ENCODE measurements around the gene PGLYRP1.

PGLYRP1 gene, protein sequence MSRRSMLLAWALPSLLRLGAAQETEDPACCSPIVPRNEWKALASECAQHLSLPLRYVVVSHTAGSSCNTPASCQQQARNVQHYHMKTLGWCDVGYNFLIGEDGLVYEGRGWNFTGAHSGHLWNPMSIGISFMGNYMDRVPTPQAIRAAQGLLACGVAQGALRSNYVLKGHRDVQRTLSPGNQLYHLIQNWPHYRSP

DNA sequence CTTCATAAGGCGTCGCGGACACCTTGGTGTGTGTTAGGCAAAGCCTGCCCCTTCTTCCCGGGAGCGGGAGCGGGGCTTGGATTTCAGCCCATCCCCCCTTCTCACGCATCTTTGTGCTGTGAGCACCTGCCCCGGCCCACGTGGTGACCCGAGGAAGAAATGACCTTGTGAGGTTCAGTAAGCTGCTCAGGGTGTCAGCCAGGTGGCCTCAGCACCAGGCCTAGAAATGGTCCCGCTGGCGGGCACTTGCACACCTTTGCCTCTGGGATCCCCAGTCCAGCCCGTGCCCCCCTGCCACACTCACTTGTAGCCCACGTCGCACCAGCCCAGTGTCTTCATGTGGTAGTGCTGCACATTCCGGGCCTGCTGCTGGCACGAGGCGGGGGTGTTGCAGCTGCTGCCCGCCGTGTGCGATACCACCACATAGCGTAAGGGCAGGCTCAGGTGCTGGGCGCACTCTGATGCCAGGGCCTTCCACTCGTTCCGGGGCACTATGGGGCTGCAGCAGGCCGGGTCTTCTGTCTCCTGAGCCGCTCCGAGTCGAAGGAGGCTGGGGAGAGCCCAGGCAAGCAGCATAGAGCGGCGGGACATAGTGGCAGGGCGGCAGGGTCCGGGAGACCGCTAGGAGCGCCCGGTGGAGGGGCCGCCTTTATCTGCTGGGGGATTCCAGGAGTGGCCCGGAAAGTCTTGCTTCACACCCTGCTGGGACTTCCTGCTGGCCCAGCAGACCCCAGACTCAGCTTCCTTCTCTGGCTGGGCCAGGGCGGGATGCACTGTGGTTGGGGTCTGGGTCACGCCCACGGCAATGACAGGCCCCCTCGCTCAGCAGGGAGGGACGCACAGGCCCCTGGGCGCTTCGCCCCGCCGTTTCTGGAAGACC lies at the start of gene PGLYRP1:
TSS of gene PGLYRP1 (minus strand) at position 623 of the 880 bp plus-strand sequence. CDS start at position 591, 32 bp downstream.
- no peak for ATAC-seq

DNA sequence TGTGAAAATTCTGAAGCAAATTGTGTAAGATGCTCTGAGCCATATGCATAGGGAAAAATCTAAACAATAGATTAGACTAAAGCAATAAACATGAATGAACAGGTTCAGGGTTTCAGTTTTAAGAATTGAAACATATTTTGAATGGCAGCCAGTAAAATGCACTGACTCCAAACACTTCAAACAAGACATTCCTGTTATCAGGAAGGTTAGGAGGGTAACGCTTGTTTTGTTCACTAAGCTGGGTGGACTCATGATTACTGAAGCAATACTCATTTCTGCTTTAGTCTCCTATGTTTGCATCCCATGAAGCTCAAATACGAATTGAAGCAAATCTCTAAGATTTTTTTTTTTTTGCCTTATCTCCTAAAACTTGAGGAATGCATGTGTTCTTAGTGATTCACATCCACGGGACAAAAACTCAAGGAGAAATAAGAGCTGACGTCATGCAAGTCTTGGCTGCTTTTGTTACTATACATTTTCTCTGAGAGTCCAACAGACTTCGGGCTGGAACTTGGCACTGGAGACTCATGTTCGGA lies 47.0 kb upstream of the PGLYRP1 start:
- no peak for ATAC-seq

DNA sequence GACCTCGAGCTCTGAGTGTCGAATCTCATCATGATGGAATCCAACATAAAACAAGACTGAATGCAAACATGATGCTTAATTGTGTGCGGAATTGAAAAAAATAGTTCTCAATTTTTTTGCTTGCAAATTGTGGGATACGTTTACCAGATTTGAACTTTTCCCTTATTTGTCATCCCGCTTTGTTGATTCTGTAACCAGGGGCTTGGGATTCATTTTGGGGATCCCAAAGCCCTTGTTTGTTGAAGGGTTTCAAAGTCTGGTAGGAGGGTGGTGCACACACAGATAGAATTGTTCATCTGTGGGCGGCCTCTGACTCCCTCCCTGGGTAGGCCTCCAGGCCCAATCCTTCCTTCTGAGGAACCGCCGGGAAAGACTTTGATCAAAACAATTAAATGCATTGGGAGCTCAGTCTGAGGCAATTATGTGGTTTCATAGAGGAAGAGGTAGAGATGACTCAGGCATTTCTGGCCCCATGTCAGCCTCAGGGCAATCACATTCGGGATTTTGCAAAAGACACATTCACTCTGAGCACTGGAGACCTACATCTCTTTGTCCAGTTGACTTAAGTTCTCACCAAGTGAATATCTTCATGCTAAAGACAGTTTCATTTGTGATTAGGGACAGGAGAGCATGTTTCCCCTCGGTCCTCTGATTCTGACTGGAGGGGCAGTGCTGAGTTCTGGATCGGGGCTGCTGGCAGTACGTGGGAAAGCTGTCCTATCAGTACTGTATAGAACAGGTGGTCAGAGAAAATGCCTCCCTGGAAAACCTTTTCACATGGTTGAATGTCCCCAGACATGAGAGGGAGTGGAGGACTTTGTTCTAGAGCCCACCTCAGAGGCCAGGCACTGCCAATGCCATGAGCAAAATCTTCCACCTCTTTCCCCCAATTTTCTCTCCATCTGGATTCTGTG lies 45.7 kb upstream of the PGLYRP1 start:
- no peak for ATAC-seq

DNA sequence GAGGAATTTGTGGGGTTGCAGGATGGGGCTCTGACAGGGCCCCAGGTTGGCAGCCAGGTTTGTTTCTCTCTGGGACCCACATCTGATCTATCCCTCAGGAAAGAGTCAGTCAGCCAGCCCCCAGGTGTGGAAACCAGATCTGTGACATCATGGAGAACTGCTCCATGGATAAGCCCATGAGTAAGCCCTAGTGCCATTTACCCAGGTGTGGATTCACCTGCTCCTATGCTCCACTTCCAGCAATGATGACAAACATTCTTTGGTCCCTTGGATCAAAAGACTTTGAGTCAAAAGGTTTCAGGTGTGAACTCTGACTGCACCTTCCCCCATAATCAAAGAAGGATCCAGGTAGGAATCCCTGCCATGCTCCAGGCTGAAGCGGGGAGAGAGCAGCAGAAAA lies 44.8 kb upstream of the PGLYRP1 start:
- ATAC-seq = no peak

DNA sequence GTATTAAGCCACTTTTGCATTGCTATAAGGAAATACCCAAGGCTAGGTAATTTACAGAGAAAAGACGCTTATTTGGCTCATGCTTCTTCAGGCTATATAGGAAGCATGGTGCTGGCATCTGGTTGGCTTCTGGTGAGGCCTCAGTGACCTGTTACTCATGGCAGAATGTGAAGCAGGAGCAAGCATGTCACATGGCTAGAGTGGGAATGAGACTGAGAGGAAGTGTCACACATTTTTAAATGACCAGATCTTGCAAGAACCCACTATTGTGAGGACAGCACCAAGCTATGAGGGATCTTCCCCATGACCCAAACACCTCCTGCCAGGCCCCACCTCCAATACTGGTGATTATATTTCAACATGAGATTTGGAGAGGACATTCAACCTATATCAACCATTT lies 43.6 kb upstream of the PGLYRP1 start:
- ATAC-seq = no peak

DNA sequence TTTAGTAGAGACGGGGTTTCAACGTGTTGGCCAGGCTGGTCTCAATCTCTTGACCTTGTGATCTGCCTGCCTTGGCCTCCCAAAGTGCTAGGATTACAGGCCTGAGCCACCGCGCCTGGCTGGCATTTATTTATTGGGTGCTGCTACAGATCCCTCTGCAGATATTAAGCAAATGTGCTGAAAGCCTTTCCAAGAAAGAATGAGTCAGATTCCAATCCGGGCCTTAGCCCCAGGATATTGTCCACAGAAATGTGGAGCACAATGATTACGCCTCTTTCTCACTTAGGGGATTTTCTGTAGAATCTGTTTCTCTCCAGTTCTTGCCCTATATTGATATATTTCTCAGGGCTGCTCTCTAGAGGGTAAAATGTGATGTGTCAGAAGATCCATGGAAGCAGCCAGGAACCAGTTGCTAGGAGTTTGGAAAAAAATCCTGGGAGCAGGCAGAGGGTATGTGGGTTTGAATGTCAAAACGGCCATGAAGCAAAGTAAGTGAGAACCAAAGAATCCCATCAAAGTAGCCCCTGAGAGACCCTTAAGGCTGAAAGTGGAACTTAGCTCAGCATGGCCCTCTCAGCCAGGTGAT lies 42.7 kb upstream of the PGLYRP1 start:
- ATAC-seq = no peak

DNA sequence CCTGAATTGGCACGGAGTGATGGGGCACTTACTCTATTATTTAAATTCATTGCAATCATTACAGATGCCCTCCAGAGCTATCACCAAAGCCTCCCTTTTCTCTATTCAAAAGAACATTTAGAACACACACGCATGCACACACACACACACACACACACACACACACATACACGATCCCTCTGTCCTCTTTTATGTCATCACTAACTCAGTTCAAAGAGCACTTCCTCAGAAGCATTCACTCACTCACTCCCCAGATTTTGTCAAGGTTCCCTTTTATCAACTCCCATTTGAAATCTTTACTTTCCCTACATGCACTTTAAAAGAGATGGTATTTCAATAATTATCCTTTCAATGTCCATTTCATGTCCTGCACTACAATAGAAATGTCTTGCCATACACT lies 40.3 kb upstream of the PGLYRP1 start:
- no peak for ATAC-seq

DNA sequence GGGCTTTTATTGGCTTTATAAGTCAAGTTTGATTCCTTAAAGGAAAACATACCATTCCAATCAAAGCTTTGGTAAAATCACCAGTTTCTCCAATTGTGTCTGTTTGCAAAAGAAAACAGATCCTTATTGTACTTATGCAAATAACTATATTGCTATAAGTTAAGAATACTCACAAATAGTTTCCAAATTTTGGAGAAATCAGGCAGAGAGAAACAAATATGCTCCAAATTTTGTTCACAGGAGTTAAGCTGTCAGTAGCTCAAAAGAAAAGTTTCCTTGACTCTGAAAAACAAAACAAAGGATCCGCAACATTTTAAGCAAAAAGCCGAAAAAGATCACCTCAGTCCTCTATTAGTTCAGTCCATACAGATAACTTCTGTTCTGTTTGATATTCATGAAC lies 37.2 kb upstream of the PGLYRP1 start:
- no peak for ATAC-seq

DNA sequence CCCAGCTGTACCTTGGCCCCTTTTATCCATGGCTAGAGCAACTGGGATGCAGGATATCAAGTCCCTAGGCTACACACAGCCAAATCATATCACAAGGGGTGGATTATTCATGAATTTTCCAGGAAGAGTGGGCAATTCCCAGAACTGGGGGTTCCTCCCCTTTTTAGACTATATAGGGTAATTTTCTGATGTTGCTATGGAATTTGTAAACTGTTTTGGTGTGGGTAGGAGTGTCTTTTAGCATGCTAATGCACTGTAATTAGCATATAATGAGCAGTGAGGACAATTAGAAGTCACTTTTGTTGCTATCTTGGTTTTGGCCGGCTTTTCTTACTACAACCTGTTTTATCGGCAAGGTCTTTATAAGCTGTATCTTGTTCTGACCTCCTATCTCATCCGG lies 35.9 kb upstream of the PGLYRP1 start:
- no peak for ATAC-seq

DNA sequence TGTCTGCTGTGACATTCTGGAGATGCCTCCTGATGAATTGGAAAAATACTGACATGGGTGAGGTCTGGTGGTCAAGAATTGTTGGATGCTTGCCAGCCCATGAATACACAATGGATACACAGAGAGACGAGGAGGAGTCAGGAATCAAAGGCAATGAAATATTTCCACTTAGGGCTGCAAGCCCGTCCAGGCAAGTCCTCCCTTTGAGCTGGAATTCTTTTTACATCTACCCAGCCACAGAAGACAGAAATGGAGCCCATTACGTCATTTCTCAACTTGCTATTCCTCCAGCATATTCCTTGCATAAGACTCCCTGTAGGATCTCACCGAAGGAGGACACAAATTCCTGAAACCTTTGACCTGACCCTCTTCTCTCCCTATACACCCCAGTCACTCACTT lies 33.7 kb upstream of the PGLYRP1 start:
- no peak for ATAC-seq

DNA sequence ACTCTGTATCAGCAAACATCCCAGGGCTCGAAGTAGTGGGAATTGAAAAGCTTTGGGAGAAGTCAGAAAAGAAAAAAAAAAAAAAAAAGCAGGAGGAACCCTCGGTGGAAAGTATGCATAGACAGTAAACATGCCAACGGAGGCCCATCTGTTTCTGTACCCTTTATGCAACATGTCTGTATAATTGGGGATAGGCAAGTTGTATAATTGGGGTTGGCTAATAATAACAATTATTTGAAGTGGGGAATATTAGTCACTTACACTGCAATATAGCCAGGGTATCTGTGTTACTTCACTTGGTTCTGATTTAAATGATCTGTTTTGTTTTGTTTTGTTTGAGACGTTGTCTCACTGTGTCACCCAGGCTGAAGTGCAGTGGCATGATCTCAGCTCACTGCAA lies 30.0 kb upstream of the PGLYRP1 start:
- no peak for ATAC-seq

DNA sequence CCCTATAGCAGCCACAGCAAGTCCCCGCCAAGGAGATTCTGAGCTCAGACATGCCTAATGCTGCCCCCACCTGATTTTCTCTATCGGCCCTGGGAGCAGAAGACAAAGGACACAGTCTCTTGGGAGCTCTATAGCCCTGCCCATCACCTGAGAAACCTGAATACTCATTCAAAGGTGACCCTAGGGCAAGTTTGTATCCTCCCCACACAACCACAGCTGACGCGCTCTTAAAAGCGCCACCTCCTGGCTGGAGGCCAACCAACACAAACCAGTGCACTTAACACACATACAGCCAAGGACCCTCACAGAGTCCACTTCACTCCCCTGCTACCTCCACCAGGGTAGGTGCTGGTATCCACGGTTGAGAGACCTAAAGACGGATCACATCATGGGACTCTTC lies 26.7 kb upstream of the PGLYRP1 start:
- no peak for ATAC-seq

DNA sequence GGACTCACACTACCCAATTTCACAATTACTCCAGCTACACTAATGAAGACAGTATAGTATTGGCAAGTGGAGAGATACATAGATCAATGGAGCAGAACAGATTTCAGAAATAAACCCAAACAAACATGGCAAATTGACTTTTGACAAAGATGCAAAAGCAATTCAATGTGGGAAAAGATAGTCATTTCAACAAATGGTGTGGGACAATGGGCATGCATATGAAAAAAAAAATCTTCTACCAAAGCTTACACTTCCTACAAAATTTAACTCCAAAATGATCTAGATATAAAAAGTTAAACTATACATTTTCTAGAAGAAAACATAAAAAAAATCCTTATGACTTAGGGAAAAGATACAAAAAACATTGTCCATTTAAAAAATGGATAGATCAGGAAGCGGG lies 20.7 kb upstream of the PGLYRP1 start:
- no peak for ATAC-seq

DNA sequence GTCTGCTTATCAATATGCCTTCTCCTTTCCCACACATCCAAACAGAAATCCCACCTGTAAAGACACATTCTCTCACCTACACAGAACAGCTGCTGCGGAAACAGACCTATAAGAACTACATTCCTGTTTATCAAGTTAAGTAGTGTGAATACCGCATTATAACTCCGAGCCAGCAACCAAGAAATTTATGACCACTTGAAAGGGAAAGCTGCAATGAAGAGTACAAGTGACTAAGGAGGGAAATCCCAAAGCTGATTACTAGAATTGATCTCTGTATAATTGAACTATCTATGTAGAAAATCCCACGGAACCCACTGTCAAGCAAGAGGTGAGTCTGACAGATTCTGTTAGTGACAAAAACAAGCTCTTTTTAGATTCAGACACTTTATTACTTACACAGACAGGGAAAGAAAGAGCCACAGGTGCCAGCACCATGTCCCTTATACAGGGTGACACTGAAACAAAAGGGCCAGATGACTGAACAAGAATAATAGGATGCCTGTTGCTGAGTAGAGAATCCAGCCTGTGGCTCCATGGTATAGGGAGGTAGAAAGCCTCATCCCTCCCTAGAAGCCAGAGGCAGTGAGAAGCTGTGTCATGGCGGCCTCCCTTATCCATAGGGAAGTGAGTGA lies 19.5 kb upstream of the PGLYRP1 start:
- no peak for ATAC-seq

DNA sequence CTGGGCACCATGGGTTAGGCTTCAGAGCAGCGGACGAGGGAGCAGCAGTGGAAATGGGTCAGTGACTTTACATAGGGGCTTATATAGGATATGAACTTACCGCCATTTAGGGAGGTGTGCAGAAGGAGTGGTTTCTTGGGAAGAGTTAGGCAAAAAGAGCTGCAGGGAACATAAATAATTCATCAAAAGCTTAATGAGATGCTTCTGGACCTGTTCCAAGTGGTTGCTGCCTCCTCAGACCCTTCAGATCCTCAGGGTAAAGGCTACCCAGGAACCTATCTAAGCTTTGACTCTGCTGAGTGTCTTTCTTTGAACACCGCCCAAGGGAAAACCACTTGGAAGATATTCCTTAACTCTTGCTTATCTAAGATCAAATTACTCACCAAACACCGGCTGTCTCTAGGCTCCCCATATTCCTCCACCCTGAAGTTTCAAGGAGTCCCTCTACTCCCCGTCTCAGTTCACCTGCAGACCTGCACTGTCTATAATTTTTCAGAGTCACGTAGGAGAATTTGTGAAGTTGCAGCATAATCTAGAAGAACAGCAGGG lies 18.2 kb upstream of the PGLYRP1 start, which contains the start of gene IGFL4:
TSS of gene IGFL4 (minus strand) at position 51 of the 549 bp plus-strand sequence. CDS start at position 11, 40 bp downstream.
- no peak for ATAC-seq

DNA sequence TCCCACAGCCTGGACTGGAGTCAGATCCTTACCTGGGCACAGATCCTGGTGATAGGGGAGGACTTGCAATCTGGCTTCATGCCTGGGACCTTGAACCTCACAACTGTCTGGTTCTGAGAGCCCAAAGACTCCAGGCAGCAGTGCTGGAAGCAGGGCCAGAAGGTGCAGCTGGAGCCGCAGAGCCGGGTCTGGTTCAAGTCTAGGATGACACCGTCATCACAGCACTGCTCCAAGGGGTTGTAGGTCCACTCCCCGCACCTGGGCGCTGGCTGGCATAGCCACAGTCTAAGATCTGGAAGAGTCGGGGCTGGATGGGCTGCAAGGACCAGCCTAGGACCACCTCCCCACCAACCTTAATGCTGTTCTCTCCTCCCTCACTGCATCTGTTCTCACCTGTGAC lies 17.3 kb upstream of the PGLYRP1 start:
- ATAC-seq = no peak

DNA sequence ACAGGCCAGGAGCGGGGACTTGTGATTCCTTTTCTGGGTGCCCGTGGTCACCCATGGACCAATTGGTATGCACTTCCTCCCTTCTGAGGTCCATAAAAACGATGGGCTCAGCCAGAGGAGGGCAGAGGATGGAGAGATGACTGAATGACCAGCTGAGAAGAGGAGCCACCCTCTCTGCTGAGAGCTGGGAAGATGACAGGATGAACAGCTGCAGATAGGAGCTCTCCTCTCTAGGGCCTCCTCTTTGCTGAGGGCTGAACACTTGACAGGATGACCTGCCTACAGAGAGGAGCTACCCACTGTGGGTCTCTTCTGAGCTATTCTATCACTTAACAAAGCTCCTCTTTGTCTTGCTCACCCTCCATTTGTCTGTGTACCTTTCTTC lies 13.9 kb upstream of the PGLYRP1 start:
- no peak for ATAC-seq

DNA sequence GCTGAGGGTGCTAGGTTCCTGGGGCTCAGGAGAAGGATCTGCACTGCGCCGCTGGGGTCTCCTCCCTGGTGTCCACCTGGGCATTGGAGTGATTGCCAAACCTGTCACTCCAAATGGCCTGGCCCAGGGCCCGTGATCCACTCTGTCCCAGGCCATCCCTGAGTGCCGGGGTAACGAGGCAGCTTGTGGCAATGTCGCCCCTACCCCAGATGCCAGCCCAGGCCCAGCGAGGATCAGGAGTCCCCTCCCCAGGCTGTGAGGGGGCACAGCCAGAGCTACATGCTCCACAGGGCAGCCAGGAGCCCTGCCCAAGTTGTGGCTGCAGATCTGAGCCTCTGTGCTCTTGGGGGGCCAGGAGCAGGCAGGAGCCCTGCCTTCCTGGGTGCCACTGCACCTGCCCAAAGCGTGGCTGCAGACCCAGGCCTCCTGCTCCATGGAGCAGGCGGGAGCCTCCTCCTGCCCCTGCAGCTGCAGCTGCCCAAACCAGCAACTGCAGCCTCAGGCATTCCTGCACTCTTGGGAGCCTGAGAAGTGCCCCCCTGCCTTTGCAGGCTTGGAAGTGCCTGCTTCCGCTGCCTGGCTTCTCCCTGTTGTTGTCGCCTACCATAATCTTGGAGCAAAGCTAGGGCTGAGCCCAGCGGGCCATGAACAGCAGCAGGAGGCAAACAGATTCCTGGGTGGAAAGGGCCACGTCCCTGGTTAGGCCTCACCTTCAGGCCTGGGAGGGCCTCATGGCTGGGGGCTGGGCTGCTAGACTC lies 13.3 kb upstream of the PGLYRP1 start:
- ATAC-seq = no peak

DNA sequence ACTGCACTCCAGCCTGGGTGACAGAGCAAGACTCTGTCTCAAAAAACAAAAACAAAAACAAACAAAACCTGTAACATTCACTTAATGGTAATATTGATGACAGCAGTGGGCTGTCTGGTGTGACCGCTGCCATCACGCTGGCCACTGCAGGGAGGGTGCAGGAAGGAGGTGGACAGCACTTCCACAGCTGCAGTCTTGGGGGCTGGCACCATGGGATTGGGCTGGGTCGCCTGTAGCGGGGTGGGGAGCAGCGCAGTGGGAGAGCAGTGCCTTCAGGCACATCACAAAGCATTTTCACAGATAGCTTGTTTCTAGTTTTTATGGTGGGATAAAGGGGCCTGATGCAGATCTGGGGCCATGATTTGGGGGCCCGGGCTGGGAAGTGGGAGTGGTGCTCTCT lies 12.7 kb upstream of the PGLYRP1 start:
- ATAC-seq = no peak

DNA sequence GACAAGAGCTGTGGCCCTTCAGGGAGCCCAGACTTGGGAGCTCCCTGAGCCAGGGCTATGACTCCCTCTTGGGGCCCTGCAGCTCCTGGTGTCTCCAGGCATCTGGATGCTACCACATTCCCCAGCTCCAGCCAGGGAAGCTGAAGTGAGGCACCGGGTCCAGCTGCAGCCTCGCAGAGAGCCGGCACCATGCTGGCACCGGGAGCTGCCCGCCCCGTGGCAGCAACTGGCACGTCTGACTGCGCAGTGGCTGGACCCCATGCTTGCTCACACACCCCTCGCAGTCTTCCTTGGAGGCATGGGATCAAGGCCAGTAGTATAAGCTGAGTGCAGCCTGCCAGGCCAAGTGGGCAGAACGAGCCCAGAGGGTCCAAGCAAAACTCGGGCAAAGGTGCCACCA lies 10.5 kb upstream of the PGLYRP1 start:
- no peak for ATAC-seq

DNA sequence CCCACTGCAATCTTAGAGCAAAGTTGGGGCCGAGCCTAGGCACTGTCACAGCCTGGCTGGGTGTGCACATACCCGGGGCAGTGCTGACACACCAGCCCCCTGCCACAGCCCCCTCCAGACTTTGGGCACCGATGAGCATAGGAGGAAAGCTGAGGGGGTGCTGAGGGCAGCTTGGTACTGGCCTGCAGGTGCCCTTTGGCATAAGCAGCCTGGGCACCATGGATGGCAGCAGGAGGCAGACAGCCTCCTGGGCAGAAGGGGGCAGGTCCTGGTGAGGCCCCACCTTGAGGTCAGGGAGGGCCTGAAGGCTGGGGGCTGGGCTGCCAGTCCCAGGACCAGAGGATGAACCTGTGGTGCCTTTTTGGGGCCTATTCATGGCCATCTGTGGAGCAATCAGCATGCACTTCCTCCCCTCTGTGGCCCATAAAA lies 9.8 kb upstream of the PGLYRP1 start:
- no peak for ATAC-seq

Measured in activated CD4-positive, CD25-positive, alpha-beta regulatory T cell treated with anti-CD3 and anti-CD28 coated beads, Interleukin-2, amount 50 U/mL, for 24 hours (primary cell).